GM21526 (cell line): ENCODE data around the gene NAA80.
"Not testable (repeated sequence)": the region's sequence is repeated elsewhere in the genome, so short reads cannot be mapped to it uniquely, and the experiment has no call there.

Experiments used
- ATAC-seq: cut with Tn5 transposase; IDR thresholded peaks from one replicate; pipeline ENCODE4 v1.9.1; 2021; ENCODE audit warnings: moderate library complexity; ENCODE audit not compliant: unreplicated experiment, low FRiP score

Gene NAA80

DNA sequence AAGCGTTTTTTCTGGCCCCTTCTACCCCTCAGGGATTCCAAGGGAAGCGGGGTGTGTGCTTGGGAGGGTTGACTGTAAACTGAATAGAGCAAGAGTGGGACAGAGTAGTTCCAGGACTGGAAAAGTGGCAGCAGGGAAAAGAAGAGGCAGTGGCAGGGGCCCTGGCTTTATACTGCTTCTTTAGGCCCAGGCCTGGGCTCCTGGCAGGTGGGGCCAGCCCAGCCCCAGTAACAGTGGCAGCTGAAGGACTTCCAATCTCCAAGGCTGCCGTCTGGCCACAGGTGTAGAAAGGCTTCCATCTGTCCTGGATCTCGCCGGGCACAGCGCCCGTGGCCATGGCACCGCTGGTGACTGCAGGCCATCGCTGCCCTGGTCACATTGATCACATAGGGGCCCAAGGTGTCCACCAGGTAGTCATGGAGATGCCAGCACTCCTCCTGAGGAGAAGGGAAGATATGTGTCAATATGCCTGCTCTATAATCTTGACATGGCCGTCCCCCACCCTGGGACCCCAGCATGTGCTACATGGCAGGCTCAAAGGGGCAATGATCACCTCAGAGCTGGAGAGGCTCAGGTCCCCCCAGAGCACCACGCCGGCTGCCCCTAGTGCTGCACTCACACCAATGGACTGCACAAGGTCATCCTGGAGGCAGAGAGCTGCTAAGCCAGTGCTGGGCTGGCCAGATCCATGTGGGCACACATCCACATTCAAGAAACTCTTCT lies 6.0 kb downstream of the NAA80 start:
- ATAC-seq: no peak

- peak; percentile 85 for ATAC-seq
These were observed 6.8 kb downstream of the NAA80 start, which contains the start of gene IFRD2 for GRCh38 chr3:50292159-50293078. IFRD2 (minus strand) TSS chr3:50292429; CDS start chr3:50292274, 155 bp downstream.

GRCh38 chr3:50290161-50290641 lies 9.0 kb downstream of the NAA80 start:
- no peak for ATAC-seq

DNA sequence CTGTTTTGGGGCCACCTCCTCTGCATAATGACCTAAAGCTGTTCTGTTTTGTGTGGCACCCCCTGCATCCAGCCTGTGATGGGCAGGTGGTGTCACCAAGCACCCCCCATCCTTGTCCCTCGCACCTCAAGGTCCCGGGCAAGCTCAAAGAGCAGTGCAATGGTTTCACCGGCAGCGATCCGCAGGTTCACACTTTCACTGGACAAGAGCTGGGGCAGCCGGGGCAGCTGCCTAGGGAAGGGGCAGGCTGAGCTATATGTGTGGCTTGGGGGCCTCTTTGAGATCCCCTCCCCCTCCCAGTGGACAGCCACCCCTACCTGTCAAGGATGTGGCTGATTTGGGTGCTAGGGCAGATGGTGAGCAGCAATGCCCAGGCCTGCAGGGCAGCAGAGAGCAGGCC lies 10.1 kb downstream of the NAA80 start:
- no peak for ATAC-seq

DNA sequence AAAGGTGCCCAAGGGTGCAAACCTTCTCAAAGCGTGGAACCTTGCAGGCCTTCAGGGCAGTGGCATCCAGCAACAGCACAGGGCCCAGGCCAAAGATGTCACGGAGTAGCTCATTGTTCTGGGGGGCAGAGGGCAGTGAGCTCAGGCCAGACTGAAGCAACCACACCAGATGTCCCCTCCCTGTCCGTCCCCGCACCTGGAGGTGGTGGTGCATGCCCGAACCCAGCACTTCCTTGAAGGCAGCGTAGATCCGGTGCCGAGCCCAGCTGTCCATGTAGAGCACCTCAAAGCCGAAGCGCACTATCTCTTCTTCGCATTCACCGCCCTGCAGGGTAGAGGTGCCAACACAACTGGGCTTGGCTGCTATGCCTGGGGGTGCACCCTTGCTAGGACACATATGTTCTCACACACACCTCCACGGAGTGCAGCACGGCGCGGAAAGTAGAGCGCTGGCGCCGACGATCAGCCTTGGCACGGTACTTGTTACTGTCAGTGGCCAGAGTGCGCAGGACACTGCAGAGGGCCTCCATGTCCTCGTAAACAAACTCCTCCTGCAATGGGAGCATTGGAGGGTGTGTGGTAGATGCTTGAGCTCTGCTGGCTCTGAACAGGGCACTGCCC lies 10.7 kb downstream of the NAA80 start:
- no peak for ATAC-seq

DNA sequence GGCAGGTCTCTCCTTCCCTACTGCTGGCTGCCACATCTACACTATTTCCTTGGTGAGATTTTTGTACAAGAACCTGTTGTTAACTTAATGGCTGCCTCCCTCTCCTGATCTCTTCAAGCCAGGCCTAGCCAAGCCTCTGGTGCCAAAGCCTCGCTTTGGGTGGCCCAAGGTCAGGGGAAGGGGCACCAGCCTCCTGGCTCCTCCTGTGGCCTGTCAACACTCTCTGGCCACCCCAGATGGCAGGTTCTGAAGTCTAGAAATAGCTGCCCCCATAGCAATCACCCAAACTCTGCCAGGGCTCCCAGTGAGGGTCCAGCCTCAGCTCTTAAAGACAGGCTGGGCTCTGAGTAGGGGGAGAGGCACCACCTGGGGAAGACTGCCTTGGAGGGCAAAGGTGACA lies 11.9 kb downstream of the NAA80 start:
- no peak for ATAC-seq

DNA sequence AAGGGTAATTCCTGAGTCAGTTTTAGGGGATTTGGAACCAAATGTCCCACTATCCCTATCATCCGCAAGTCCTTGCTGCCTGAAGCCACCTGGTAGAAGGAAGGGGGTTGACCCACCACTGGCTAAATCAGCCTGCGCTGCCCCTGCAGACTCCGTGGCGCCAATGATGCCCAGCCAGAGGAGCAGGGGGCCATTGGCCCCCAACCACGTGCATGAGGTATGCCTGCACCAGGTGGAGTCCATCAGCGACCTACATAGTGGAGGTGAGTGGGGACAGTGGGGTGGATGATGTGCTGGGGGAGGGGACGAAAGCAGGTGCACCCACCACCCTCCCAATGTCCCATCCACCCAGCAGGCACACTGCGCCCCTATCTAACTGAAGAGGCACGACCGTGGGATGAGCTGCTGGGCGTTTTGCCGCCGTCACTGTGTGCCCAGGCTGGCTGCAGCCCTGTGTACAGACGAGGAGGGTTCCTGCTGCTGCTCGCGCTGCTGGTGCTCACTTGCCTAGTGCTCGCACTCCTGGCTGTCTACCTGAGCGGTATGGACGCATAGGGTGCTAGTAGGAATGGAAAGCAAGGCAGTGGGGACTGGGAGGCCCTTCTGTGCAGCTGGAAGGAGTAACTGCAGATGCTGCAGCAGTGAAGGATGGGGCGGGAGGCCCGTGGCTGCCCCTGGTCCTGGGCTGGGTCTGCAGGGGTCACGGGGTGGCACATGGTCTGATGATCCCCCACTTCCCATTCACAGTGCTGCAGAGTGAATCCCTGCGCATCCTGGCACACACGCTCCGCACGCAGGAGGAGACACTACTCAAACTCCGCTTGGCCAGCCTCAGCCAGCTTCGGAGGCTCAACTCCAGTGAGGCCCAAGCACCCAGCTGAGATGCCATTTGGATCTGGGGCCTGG lies 12.6 kb downstream of the NAA80 start:
- ATAC-seq: no peak

GRCh38 chr3:50284121-50284520 lies 15.1 kb downstream of the NAA80 start:
- not testable (repeated sequence) for ATAC-seq

DNA sequence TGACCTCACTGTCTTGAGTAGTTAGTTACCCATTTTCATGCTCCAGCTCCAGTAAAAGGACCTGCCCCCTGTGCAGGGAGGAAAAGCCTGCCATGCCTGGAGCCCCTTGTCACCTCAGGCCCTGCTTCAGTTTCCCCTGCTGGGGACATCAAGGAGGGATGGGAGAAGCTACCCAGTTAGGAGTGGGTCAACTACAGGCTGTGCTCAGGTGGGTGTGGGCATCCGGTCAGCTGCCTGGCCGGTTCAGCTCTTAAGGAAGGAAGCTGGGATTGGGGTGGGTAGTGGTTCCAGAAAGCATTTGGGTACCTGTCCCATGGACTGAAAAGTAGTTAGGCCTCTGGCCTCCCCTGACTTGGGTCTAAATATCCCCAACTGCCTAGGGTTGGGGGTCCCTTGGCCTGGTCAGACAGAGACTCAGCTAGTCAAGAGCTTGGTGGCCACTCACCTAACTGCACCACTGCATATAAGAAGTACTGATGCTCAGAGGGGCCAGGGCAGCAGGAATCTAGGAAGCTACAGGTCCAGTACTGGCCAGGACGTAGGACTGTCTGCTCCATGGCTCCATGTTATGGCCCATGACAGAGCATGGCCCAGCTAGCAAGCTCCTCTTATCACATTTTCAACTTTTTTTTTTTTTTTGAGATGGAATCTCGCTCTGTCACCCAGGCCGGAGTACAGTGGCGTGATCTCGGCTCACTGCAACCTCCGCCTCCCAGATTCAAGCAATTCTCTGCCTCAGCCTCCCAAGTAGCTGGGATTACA lies 19.8 kb downstream of the NAA80 start:
- no peak for ATAC-seq

DNA sequence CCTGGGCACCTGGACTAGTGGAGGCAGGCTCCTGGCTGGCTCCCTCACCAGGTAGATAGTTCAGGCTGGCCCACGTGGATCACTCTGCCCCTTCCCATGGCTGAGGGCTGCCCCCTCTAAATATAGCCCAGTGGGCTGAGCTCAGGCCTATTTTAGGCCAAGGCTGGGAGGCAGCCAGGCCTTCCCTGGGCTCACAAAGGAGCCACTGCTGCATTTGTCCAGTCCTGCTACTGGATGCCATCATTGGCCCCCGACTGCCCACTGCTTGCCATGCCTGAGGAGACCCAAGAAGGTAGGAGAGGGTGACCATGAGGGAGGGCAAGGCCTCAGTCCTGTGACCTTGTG lies 20.4 kb downstream of the NAA80 start, which contains the start of gene LSMEM2:
LSMEM2 (plus strand) TSS at position 208 of the 345 bp plus-strand sequence; CDS start at position 235, 27 bp downstream.
- ATAC-seq: no peak

DNA sequence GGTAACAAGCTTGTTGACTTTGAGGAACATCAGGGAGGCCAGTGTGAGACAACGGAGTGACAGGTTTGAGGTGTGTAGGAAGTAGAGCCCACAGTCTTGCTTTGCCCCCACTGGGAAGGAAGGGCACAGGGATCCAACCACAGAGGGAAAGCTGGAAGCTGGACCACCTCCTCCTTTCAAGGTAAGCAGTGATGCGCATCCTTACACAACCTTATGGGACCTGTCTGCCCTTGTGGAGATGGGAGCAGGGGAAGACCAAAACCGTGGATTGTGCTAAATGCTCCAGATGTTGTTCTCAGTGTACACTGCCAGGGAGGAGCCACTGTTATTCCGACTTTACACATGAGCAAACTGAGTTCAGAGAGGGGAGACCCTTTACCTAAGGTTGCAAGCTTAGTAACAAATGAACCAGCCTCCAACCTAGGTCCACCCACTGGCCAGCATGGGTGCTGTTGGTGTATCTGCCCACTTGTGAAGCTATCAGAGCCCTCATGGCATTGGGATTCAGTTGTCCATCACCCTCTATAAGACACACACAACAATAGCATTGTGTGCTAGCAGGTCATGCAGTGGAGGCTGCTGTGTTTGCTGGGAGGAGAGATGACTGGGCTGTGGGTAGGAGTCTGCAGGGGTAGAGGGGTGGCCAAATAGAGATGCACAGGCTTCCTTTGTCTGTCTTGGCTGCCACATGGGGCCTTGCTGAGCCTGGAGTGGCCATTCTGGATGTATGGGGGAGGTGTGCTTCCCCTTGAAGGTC lies 20.9 kb downstream of the NAA80 start:
- no peak for ATAC-seq

GRCh38 chr3:50276762-50277101 lies 22.5 kb downstream of the NAA80 start:
- no peak for ATAC-seq

GRCh38 chr3:50275996-50276761 lies 23.0 kb downstream of the NAA80 start:
- no peak for ATAC-seq

GRCh38 chr3:50275141-50275995 lies 23.8 kb downstream of the NAA80 start:
- no peak for ATAC-seq

DNA sequence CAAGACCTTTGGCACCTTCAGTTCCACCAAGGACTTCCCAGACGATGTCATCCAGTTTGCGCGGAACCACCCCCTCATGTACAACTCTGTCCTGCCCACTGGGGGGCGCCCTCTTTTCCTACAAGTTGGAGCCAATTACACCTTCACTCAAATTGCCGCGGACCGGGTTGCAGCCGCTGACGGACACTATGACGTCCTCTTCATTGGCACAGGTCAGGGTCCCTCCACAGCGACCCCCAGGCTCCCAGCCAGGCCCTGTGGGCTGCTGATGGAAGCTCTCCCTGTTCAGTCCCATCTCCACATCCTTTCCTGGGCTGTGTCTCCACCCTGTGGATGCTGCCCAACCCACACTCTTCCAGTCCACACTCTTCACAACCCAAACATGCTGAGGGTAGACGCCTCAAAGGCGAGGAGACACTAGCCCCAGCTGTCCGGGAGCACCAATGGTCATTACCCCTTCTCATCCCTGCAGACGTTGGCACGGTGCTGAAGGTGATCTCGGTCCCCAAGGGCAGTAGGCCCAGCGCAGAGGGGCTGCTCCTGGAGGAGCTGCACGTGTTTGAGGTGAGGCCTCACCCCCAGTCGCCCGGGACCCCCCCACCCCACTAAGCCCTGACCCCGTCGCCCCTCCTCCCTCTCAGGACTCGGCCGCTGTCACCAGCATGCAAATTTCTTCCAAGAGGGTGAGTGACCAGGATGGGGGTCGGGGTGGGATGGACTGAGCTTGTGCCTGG lies 24.7 kb downstream of the NAA80 start:
- ATAC-seq: no peak

DNA sequence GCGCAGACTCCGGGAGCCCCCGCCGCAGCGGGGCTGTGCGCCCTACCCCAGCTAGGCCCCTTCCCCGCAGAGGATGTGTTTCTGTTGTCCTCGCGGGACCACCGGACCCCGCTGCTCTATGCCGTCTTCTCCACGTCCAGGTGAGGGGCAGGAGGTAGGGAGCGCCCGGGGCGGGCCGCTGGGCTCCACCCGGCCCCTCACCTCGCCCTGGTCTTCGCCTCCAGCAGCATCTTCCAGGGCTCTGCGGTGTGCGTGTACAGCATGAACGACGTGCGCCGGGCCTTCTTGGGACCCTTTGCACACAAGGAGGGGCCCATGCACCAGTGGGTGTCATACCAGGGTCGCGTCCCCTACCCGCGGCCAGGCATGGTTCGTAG lies 25.5 kb downstream of the NAA80 start:
- no peak for ATAC-seq
